Naive thymus-derived CD4-positive, alpha-beta T cell (primary cell): Measurements from ENCODE around the gene PSPC1. TPM values are rescaled to one million over a fixed set of nuclear protein-coding genes. Genes with fewer than 3 reads are reported as not detected.

ENCODE experiments used
- ATAC-seq: fragments of 150-1000 bp; cut with Tn5 transposase; 2 replicates; pipeline ENCODE4 v1.10.0; 2021; ENCODE audit warnings: mild to moderate bottlenecking, moderate library complexity
- CTCF ChIA-PET: fragments of 350-600 bp; sonication (Branson Sonifier 250); formaldehyde crosslinking; loops from one replicate; lab custom pipeline; 2021; ENCODE audit warnings: antibody characterized with exemption; lab: Charles Lee
- POLR2A ChIA-PET: fragments of 350-600 bp; sonication (Branson Sonifier 250); formaldehyde crosslinking; loops from one replicate; lab custom pipeline; 2021; ENCODE audit warnings: antibody characterized with exemption, inconsistent platforms; lab: Charles Lee
- DNase-seq, 9 donors: peaks; one replicate each; pipeline versions ENCODE4 v3.0.0 to v3.0.0-alpha.2; 2020 to 2022; ENCODE audit warnings: mixed read lengths in 1 of 9
- H3K27ac ChIP-seq: one replicate; pipeline ENCODE4 v1.7.0; 2013; ENCODE audit warnings: mild to moderate bottlenecking, low read depth, low read length, moderate library complexity
- H3K27me3 ChIP-seq, 2 donors: one replicate each; pipeline ENCODE4 v1.7.0; 2013; ENCODE audit warnings: low read length in 2 of 2, mild to moderate bottlenecking in 2 of 2, moderate library complexity in 2 of 2; ENCODE audit not compliant: control insufficient read depth in 2 of 2, insufficient read depth in 2 of 2
- H3K36me3 ChIP-seq, 3 experiments: 1 replicate in 2 of 3; 2 replicates in 1 of 3; pipeline ENCODE4 v1.7.0; 2013; ENCODE audit warnings: low read length in 3 of 3, mild to moderate bottlenecking in 3 of 3, moderate library complexity in 1 of 3; ENCODE audit not compliant: insufficient read depth in 3 of 3, control insufficient read depth in 2 of 3
- H3K4me1 ChIP-seq, 2 donors: one replicate each; pipeline ENCODE4 v1.7.0; 2013; ENCODE audit warnings: low read length in 2 of 2, mild to moderate bottlenecking in 2 of 2, moderate library complexity in 1 of 2; ENCODE audit not compliant: control insufficient read depth in 2 of 2, insufficient read depth in 2 of 2
- H3K4me3 ChIP-seq: 2 replicates; pipeline ENCODE4 v1.7.0; 2013; ENCODE audit warnings: mild to moderate bottlenecking, low read length
- H3K9me3 ChIP-seq, 3 experiments: 1 replicate in 2 of 3; 2 replicates in 1 of 3; pipeline ENCODE4 v1.7.0; 2013; ENCODE audit warnings: low read length in 3 of 3; ENCODE audit not compliant: control insufficient read depth in 2 of 3
- H3K27ac Mint-ChIP-seq, 9 donors: one replicate each; pipeline ENCODE4 v1.8.0; 2020 to 2022; ENCODE audit warnings: mixed read lengths in 9 of 9, mild to moderate bottlenecking in 8 of 9, moderate library complexity in 5 of 9, inconsistent platforms in 2 of 9
- H3K27me3 Mint-ChIP-seq, 5 donors: one replicate each; pipeline ENCODE4 v1.8.0; 2021 to 2022; ENCODE audit warnings: mixed read lengths in 5 of 5, mild to moderate bottlenecking in 1 of 5
- H3K36me3 Mint-ChIP-seq, 5 donors: one replicate each; pipeline ENCODE4 v1.8.0; 2020 to 2022; ENCODE audit warnings: mixed read lengths in 5 of 5, mild to moderate bottlenecking in 3 of 5, inconsistent platforms in 1 of 5
- H3K4me1 Mint-ChIP-seq, 7 donors: one replicate each; pipeline ENCODE4 v1.8.0; 2020 to 2022; ENCODE audit warnings: mixed read lengths in 7 of 7, mild to moderate bottlenecking in 3 of 7, inconsistent platforms in 1 of 7
- H3K4me3 Mint-ChIP-seq, 10 donors: one replicate each; pipeline ENCODE4 v1.8.0; 2020 to 2022; ENCODE audit warnings: mild to moderate bottlenecking in 10 of 10, mixed read lengths in 10 of 10, moderate library complexity in 6 of 10, inconsistent platforms in 2 of 10
- H3K9me3 Mint-ChIP-seq, 11 donors: one replicate each; pipeline ENCODE4 v1.8.0; 2020 to 2022; ENCODE audit warnings: mixed read lengths in 11 of 11, mild to moderate bottlenecking in 4 of 11, inconsistent platforms in 1 of 11, moderate library complexity in 1 of 11
- intact Hi-C, 2 donors: fragments of 100-400 bp; cut with micrococcal nuclease; formaldehyde crosslinking; loops; one replicate each; pipeline ENCODE4 v1.15.1; 2023
- polyA plus RNA-seq, 2 donors: library from polyadenylated mRNA; unstranded; fragments of 300-500 nt; fragmentation: Illumina TruSeq; gene quantifications; one replicate each; pipeline ENCODE4 v1.2.3, GENCODE V29; 2021
- total RNA-seq, 6 experiments: library from RNA in 5 of 6; stranded (reverse) in 5 of 6; gene quantifications; 1 replicate in 5 of 6; 2 replicates in 1 of 6; pipeline ENCODE4 v1.2.3 and lab custom pipeline; 2021 to 2026

The PSPC1 gene
- total and polyA plus RNA-seq, 7 experiments from 2014 or later, result 32.0 to 91.4 (median 77.8) TPM

DNA sequence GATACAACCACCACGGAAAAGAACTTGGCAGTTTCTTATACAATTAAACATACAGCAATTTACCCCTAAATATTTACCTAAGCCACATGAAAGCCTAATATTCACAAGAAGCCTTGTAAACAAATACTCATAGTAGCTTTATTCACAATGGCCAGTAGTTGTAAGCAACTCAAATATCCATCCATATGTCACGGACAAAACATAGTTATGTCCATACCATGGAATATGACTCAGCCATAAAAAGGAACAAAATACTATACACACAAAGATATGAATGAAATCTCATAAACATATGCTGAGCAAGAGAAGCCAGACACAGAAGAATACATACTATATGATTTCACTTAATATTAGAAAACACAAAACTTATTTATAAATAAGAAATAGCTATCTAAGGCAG, 12.9 kb downstream of the PSPC1 start:
- POLR2A ChIA-PET, result interaction anchor here (0.6 kb wide), 1 partner anchor 112 kb away, joined by 8 read pairs; no protein-coding TSS in a partner anchor
- no peak overlapping the region for H3K4me3 ChIP-seq
- peaks cover 0 to 40% (median 22%) of the 10 kb centered on the region in 5 donors for H3K36me3 Mint-ChIP-seq
- H3K4me3 Mint-ChIP-seq, result peak overlapping the region in 4 of 10 donors; percentile 3 to 40 (median 24)
- H3K27ac Mint-ChIP-seq, result peak overlapping the region in 1 of 9 donors; percentile 7
- no peaks in the 10 kb centered on the region for H3K27me3 Mint-ChIP-seq
- peaks cover 21 to 74% (median 49%) of the 10 kb centered on the region in 7 donors for H3K4me1 Mint-ChIP-seq
- H3K4me1 ChIP-seq, result peaks cover 4 to 18% of the 10 kb centered on the region in 2 donors
- H3K36me3 ChIP-seq, result peaks cover 0 to 41% (median 3%) of the 10 kb centered on the region in 3 experiments
- ATAC-seq (no peak), DNase-seq (no peak)
- H3K9me3 Mint-ChIP-seq, result no peaks in the 10 kb centered on the region
- intact Hi-C loops, result loop anchor here in 1 of 2 donors (5.0 to 10.0 kb wide), 2 partner anchors 92 to 935 kb away; partner anchors contain the start of genes IL17D and ZMYM5
- CTCF ChIA-PET, result no interaction called here
- H3K9me3 ChIP-seq, result no peaks in the 10 kb centered on the region
- H3K27me3 ChIP-seq, result no peaks in the 10 kb centered on the region
- H3K27ac ChIP-seq, result no peak overlapping the region

DNA sequence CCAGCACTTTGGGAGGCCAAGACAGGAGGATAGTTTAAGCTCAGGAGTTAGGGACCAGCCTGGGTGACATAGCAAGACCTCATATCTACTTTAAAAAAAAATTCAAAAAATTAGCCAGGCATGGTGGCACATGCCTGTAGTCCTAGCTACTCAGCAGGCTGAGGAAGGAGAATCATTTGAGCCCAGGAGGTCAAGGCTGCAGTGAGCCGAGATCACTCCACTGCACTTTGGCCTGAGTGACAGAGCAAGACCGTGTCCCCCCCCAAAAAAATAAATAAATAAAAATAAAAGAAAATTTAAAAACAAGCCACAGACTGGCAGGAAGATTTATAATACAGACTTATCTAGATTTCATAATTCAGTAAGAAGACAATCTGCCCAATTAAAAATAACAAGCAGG, 14.8 kb downstream of the PSPC1 start:
- Histone ChIP-seq H3K4me1 (peaks cover 14 to 23% of the 10 kb centered on the region in 2 donors), H3K4me3 (no peak overlapping the region), H3K27ac (no peak overlapping the region), H3K36me3 (peaks cover 0 to 35% (median 3%) of the 10 kb centered on the region in 3 experiments), H3K27me3 (no peaks in the 10 kb centered on the region), H3K9me3 (no peaks in the 10 kb centered on the region)
- intact Hi-C loops, result loop anchor here in 1 of 2 donors (5.0 kb wide), 1 partner anchor 94 kb away; the partner anchor contains the start of gene ZMYM5
- ChIA-PET CTCF (no interaction called here), POLR2A (interaction anchor here (1.8 kb wide), 1 partner anchor 14 kb away, joined by 6 read pairs; the partner anchor contains the start of gene PSPC1)
- peaks cover 0 to 43% (median 24%) of the 10 kb centered on the region in 5 donors for H3K36me3 Mint-ChIP-seq
- ATAC-seq (no peak), DNase-seq (no peak)
- no peaks in the 10 kb centered on the region for H3K9me3 Mint-ChIP-seq
- H3K27me3 Mint-ChIP-seq, result no peaks in the 10 kb centered on the region
- peak overlapping the region in 9 of 10 donors; percentile 20 to 72 (median 53) for H3K4me3 Mint-ChIP-seq
- H3K4me1 Mint-ChIP-seq, result peaks cover 21 to 80% (median 52%) of the 10 kb centered on the region in 7 donors
- H3K27ac Mint-ChIP-seq, result peak overlapping the region in 4 of 9 donors; percentile 47 to 79 (median 58)

DNA sequence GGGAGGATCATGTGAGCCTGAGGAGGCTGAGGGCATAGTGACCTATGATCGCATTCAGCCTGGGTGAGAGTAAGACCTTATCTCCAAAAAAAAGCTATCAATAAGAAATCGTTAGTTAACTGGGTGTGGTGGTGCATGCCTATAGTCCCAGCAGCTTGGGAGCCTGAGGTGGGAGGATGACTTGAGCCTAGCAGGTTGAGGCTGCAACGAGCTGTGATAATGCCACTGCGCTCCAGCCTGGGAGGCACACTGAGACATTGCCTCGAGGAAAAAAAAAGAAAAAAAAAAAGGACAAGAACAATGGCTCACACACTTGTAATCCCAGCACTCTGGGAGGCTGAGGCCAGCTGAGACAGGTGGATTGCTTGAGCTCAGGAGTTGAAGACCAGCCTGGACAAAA, 16.2 kb downstream of the PSPC1 start:
- Mint-ChIP-seq H3K27ac (peak overlapping the region in 4 of 9 donors; percentile 19 to 61 (median 21)), H3K27me3 (no peaks in the 10 kb centered on the region), H3K9me3 (no peaks in the 10 kb centered on the region), H3K4me3 (peak overlapping the region in 8 of 10 donors; percentile 17 to 72 (median 56)), H3K36me3 (peaks cover 0 to 41% (median 19%) of the 10 kb centered on the region in 5 donors), H3K4me1 (peaks cover 21 to 81% (median 51%) of the 10 kb centered on the region in 7 donors)
- POLR2A ChIA-PET, result interaction anchor here (0.5 to 1.8 kb wide), 3 partner anchors 16 to 34 kb away, joined by 3 to 6 read pairs (median 3); partner anchors contain the start of gene PSPC1
- no peaks in the 10 kb centered on the region for H3K27me3 ChIP-seq
- DNase-seq (no peak), ATAC-seq (no peak)
- H3K9me3 ChIP-seq, result no peaks in the 10 kb centered on the region
- no peak overlapping the region for H3K27ac ChIP-seq
- H3K4me3 ChIP-seq, result no peak overlapping the region
- peaks cover 0 to 29% (median 9%) of the 10 kb centered on the region in 3 experiments for H3K36me3 ChIP-seq
- H3K4me1 ChIP-seq, result peaks cover 10 to 35% of the 10 kb centered on the region in 2 donors
- CTCF ChIA-PET, result no interaction called here
- intact Hi-C loops, result loop anchor here in 1 of 2 donors (5.0 kb wide), 1 partner anchor 96 kb away; the partner anchor contains the start of gene ZMYM5

DNA sequence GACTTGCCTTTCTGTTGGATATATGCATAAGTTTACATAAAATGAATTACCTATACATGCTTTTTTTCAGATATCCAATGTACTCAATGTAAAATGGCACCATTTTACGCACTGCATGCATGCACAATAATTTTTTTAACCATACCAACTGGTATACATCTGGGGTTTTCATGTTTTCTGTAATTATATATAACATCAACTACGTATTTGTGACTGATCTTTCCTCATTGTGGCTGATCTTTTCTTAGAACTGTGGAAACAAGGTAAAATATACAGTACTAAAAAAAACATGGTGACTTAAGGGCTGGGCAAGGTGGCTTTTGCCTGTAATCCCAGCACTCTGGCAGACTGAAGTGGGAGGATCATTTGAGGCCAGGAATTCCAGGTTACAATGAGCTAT, 18.5 kb downstream of the PSPC1 start:
- peaks cover 0 to 13% (median 9%) of the 10 kb centered on the region in 3 experiments for H3K36me3 ChIP-seq
- no peak overlapping the region for H3K27ac ChIP-seq
- peaks cover 0 to 40% (median 24%) of the 10 kb centered on the region in 5 donors for H3K36me3 Mint-ChIP-seq
- no peaks in the 10 kb centered on the region for H3K27me3 ChIP-seq
- no peaks in the 10 kb centered on the region for H3K9me3 ChIP-seq
- H3K27me3 Mint-ChIP-seq, result no peaks in the 10 kb centered on the region
- peaks cover 10 to 37% of the 10 kb centered on the region in 2 donors for H3K4me1 ChIP-seq
- ATAC-seq, result no peak
- CTCF ChIA-PET, result interaction anchor here (0.6 kb wide), 1 partner anchor 116 kb away, joined by 3 read pairs; no protein-coding TSS in a partner anchor
- H3K4me3 ChIP-seq, result no peak overlapping the region
- no peaks in the 10 kb centered on the region for H3K9me3 Mint-ChIP-seq
- intact Hi-C loops, result no loop called here
- H3K4me1 Mint-ChIP-seq, result peaks cover 30 to 81% (median 54%) of the 10 kb centered on the region in 7 donors
- DNase-seq, result no peak
- POLR2A ChIA-PET, result interaction anchor here (0.7 kb wide), 1 partner anchor 13 kb away, joined by 4 read pairs; no protein-coding TSS in a partner anchor
- peak overlapping the region in 5 of 10 donors; percentile 29 to 55 (median 49) for H3K4me3 Mint-ChIP-seq
- peak overlapping the region in 1 of 9 donors; percentile 79 for H3K27ac Mint-ChIP-seq

DNA sequence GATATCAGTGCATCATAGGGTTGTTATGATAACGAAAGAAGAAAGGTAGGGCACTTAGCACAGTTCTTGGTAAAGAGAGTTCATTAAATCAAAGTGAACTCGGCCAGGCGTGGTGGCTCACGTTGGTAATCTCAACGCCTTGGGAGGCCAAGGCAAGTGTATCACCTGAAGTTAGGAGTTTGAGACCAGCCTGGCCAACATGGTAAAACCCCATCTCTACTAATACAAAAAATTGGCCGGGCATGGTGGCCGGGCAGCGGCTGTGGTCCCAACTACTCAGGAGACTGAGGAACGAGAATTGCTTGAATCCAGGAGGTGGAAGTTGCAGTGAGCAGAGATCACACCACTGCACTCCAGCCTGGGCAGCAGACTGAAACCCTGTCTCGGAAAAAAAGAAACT, 19.1 kb downstream of the PSPC1 start:
- Histone ChIP-seq H3K27me3 (no peaks in the 10 kb centered on the region), H3K27ac (no peak overlapping the region), H3K36me3 (peaks cover 0 to 18% (median 9%) of the 10 kb centered on the region in 3 experiments), H3K4me1 (peaks cover 10 to 33% of the 10 kb centered on the region in 2 donors), H3K4me3 (no peak overlapping the region), H3K9me3 (no peaks in the 10 kb centered on the region)
- ATAC-seq, result no peak
- intact Hi-C loops, result no loop called here
- ChIA-PET CTCF (no interaction called here), POLR2A (interaction anchor here (0.7 kb wide), 1 partner anchor 13 kb away, joined by 4 read pairs; no protein-coding TSS in a partner anchor)
- Mint-ChIP-seq H3K4me3 (peak overlapping the region in 9 of 10 donors; percentile 19 to 55 (median 49)), H3K9me3 (no peaks in the 10 kb centered on the region), H3K27me3 (no peaks in the 10 kb centered on the region), H3K36me3 (peaks cover 0 to 46% (median 28%) of the 10 kb centered on the region in 5 donors), H3K27ac (peak overlapping the region in 2 of 9 donors; percentile 22 to 32), H3K4me1 (peaks cover 30 to 79% (median 57%) of the 10 kb centered on the region in 7 donors)
- no peak for DNase-seq

DNA sequence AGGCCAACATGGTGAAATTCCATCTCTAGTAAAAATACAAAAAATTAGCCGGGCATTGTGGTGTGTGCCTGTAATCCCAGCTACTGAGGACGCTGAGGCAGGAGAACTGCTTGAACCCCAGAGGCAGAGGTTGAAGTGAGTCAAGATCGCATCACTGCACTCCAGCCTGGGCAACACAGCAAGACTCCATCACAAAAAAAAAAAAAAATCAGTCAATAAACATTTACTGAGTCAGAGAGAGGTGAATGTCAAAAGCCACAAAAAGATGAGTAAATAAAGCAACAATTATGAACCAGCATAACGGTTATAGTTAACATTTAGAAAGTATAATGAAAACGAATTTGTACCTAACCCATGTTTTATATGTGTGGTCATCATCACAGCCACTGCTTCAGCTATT, 23.1 kb downstream of the PSPC1 start:
- H3K27ac Mint-ChIP-seq, result no peak overlapping the region
- H3K36me3 ChIP-seq, result peaks cover 0 to 48% (median 13%) of the 10 kb centered on the region in 3 experiments
- no peaks in the 10 kb centered on the region for H3K27me3 Mint-ChIP-seq

More for the DNA sequence above, 23.1 kb downstream of the PSPC1 start:
- no peaks in the 10 kb centered on the region for H3K9me3 ChIP-seq
- POLR2A ChIA-PET, result no interaction called here
- no peaks in the 10 kb centered on the region for H3K27me3 ChIP-seq
- no peak overlapping the region for H3K27ac ChIP-seq
- DNase-seq (no peak), ATAC-seq (no peak)
- H3K4me1 ChIP-seq, result peaks cover 10 to 19% of the 10 kb centered on the region in 2 donors
- no peak overlapping the region for H3K4me3 ChIP-seq
- CTCF ChIA-PET, result no interaction called here
- H3K36me3 Mint-ChIP-seq, result peaks cover 0 to 58% (median 42%) of the 10 kb centered on the region in 5 donors
- peaks cover 30 to 70% (median 48%) of the 10 kb centered on the region in 7 donors for H3K4me1 Mint-ChIP-seq
- no peak overlapping the region for H3K4me3 Mint-ChIP-seq
- intact Hi-C loops, result no loop called here
- no peaks in the 10 kb centered on the region for H3K9me3 Mint-ChIP-seq
